NCI-H1092 (cell line): ENCODE data around the gene COL1A1.

Experiments used
- DNase-seq: peaks from one replicate; lab custom pipeline; 2025; lab: John Stamatoyannopoulos, UW

COL1A1 gene

DNA sequence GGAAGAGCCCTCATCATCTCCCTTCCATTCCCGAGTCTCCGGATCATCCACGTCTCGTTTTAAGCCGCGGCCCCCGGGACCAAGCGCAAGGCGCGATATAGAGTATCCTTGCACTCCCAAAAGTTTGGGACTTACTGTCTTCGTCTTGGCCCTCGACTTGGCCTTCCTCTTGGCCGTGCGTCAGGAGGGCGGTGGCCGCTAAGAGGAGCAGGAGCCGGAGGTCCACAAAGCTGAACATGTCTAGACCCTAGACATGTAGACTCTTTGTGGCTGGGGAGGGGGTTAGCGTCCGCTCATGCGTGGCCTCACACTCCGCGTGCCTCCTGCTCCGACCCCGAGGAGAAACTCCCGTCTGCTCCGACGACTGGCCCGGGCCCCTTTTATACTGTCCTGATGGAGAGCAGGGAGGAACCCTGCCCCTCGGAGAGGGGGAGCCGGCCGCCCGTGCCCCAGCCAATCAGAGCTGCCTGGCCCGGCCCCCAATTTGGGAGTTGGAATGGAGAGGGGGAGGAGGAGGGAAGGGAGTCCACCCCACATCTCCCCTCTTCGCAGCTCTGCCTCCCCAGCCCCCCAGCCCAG, at the start of gene COL1A1:
COL1A1 (minus strand) TSS at position 356 of the 579 bp plus-strand sequence; CDS start at position 238, 118 bp downstream.
- DNase-seq: no peak

DNA sequence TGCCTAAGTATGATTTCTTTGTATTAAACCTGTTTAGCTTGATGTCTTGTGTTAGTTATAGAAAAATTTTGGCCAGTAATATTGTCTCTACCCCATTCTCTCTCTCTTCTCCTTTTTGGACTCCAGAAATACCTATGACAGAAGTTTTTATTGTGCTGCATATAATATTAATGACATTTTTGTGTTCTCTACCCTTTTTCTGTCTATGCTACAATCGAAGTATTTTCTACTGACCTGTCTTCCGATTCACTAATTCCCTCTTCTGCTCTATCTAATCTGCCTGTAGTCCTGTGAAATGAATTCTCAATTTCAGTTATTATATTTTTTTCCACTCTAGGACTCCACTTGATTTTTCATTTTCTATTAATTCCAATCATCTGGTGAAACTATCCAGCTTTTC, 46.8 kb upstream of the COL1A1 start:
- no peak for DNase-seq

DNA sequence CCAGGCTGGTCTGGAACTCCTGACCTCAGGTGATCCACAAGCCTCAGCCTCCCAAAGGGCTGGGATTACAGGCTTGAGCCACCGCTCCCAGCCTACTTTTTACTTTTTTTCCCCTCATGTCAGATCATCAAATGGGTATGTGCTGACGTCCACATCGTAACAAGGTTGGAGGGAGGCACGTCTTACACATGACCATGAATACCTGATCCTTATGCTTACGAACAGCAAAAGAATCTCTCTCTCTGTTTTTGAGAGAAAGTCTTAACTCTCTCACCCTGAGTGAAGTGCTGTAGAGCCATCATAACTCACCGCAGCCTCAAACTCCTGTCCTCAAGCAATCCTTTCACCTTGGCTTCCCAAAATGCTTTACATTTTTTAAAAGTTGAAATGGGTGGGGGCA, 43.3 kb upstream of the COL1A1 start:
- DNase-seq: no peak

DNA sequence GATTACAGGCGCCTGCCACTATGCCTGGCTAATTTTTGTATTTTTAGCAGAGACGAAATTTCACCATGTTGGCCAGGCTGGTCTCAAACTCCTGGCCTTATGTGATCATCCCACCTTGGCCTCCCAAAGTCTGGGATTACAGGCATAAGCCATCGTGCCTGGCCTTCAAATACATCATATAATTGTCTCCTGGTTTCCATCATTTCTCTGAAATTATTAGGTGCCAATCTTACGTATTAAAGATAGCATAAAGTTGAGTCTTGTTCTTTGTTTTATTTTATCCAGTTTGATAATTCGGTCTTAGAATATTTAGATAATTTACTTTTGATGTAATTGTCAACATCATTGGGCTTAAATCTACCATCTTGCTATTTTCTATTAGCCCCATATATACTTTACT, 40.0 kb upstream of the COL1A1 start:
- DNase-seq: no peak

DNA sequence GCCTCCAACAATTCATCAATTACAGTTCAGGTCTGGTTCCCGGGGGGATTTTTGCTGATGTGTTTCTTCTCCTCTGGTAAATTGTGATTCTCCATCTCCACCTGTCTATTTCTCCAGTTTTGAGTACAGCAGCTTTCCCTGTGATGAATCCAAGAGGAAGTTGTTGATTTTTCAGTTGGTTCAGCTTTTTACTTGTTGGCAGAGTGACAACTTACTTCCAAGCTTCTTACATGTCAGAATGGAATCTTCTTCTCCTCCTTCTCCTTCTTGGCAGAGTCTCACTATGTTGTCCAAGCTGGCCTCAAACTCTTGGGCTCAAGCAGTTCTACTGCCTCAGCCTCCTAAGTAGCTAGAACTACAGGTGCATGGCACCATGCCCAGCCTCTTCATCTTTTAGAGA, 39.4 kb upstream of the COL1A1 start:
- no peak for DNase-seq

DNA sequence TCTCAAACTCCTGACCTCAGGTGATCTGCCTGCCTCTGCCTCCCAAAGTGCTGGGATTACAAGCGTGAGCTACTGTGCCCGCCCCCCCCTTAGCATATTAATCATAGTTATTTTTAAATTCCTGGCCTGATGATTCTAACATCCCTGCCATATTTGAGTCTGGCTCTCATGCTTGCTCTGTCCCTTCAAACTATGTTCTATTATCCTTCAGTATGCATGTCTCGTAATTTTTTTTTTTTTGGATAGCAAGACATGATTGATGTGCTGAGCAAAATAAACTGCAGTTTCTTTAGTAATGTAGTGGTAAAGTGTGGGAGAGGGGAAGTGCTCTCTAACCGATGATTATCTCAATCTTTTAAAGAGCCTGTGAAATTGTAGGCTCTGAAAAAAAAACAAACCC, 38.5 kb upstream of the COL1A1 start:
- DNase-seq: no peak

DNA sequence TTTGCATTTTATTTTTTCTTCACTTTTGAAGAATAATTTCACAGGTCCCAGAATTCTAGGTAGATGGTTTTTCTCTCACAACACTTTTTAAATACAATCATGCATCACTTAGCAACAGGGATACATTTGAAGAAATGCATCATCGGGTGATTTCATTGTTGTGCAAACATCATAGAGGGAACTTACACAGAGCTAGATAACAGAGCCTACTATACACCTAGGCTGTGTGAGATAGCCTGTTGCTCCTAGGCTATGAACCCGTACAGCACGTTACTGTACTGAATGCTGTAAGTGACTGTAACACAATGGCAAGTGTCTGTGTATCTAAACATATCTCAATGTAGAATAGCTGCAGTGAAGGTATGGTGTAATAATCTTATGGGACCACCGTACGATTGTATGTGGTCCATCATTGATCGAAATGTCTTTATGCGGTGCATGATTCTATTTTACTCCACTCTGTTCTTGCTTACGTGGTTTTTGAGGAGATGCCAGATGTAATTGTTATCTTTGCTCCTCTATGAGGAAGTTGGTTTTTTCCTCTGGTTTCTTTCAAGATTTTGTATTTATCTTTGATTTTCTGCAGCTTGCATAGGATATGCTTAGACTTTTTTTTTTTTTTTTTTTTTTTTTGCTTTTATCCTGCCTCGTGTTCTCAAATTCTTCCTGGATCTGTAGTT, 37.3 kb upstream of the COL1A1 start:
- DNase-seq: no peak

DNA sequence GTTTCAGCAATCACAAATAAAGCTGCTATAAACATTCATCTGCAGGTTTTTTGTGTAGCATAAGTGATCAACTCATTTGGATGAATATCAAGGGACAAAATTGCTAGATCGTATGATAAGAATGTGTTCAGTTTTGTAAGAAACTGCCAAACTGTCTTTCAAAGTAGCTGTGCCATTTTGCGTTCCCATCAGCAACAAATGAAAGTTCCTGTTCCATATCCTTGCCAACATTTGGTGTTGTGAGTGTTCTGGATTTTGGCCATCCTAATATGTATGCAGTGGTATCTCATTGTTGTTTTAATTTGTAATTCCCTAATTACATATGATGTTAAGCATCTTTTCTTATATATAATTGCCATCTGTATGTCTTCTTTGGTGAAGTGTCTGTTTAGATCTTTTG, 36.5 kb upstream of the COL1A1 start:
- no peak for DNase-seq

DNA sequence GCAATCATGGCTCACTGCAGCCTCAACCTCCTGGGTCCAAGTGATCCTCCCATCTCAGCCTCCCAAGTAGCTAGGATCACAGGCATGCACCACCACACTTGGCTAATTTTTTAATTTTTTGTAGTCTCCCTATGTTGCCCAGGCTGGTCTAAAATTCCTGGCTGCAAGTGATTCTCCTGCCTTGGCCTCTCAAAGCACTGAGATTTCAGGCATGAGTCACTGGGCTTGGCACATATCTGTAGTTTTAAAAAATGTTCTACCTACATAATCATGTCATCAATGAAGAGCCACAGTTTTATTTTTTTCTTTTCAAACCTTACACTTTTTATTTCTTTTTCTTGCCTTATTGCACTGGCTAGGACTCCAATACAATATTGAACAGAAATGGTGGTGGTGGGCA, 33.1 kb upstream of the COL1A1 start:
- no peak for DNase-seq

DNA sequence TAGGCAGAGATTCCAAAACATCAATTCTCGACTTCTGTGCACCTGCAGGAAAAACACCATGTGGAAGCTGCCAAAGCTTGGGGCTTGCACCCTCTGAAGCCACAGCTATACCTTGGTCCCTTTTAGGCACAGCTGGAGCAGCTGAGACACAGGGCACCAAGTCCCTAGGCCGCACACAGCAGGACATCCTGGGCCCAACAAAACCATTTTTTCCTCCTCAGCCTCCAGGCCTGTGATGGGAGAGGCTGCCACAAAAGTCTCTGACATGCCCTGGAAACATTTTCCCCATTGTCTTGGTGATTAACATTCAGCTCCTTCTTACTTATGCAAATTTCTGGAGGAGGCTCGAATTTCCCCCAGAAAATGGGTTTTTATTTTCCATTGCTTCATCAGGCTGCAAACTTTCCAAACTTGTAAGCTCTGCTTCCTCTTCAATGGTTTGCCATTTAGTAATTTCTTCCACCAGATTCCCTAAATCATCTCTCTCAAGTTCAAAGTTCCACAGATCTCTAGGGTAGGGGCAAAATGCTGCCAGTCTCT, 24.3 kb upstream of the COL1A1 start:
- no peak for DNase-seq

DNA sequence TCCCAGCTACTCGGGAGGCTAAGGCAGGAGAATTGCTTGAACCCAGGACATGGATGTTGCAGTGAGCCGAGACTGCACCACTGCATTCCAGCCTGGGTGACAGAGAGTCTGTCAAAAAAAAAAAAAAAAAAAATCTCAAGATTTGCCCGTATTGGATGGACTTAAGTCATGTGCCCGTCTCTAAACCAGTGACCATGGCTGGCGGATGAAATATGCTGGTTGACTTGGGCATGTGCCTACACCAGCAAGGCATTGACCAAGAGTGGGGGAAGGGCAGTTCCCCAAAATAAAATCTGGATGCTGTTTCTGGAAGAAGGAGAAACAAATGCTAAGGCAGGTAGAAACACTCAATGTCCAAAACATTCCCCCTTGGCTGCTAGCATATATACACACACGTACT, 21.5 kb upstream of the COL1A1 start:
- no peak for DNase-seq

DNA sequence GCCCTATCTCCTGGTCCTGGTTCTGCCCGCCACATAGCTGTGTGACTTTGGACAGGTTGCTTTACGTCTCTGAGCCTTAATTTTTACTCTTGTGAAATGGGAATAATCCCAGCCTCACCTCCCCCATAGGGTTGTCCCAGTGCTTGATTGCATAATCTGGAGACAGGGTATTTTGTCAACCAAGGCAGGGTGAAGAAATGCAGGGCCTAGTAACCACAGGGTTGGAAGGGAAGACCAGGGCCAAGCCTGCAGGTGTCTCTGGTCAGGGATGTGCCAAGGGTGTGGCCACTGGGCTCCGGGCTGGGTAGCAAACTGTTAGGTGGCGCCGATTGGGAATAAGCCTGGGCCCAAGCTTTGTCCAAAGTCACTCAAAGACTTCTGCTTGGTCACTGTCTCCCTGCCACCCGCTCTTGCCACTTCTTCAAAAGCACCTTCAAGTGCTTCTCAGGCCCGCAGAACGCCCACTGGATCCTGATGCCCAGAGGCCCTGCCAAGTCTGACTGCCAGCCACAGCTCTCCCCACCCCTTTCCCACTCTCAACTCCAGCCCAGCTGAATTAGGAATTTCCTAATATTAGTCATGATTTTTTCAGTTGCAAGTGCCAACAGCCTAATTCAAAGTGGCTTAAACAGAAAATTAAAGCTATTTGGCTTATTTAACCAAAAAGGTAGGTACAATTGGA, 20.6 kb upstream of the COL1A1 start:
- no peak for DNase-seq

DNA sequence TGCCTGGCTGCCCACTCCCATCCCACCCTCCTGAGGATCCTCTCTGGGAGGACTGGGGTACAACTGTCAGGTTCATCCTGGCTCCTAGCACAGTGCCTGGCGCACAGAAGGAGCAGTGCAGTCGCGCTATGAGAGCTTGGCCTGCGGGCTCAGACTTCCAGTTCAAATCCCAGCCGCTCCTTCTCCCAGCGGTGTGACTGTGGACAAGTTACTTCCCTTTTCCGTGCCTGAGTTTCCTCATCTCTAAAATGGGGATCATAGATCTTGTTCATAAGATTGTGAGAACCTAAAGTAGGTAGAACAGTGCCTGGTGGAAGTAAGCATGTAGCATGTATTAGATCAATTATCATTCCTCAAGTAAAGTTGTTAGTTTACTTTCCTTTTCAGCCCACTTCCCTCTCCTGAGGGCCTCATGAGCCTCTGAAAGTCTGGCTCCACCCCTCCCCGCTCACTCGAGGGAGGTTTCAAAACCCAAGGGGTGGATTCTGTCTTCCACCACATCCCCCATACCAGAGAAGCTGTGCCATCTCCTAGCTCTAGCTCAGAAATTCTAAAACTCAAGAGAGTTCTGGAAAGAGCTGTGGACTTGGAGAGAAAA, 19.9 kb upstream of the COL1A1 start:
- DNase-seq: no peak

DNA sequence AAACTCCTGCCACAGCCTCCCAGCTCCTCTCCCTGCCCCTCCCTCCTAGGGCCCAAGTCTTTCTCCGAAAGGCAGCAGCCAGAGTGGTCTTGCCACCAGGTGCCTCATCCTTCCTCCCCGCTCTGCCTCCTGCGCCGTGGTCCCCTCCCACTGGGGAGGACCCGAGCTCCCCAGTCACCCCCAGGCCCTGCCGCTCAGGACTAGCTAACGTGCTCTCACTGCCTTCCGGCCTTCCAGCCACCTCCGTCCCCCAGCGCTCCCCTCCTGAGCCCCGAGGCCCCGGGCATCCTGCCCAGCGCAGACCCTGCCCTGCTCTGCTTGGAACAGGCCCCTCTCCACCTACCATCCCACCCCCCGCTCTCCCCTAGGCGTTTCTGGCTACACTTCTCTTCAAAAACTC, 19.4 kb upstream of the COL1A1 start:
- DNase-seq: no peak

DNA sequence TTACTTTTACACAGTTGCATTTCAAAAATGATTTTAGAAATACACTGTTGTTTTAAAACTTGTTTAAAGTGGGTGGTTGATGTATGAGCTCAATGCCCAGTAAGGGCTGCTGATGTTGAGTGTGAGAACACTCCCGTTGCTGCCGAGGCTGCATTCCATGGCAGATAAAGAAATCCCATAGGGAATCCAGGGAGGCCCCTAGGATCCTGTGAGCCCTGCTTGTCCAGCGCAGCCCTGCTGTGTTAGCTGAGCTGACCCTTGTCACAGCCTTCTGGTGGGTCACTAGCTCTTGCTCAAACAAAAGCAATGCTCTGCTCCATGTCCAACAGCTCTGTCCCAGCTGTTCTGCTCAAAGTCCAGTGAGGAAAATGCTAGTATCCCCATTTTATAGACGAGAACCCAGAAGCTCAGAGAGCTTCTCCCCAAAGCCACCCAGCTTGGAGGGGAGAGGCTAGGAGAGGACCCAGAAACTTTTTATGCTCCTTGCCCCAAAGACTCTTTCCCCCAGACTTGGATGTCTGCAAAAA, 18.6 kb upstream of the COL1A1 start:
- no peak for DNase-seq

DNA sequence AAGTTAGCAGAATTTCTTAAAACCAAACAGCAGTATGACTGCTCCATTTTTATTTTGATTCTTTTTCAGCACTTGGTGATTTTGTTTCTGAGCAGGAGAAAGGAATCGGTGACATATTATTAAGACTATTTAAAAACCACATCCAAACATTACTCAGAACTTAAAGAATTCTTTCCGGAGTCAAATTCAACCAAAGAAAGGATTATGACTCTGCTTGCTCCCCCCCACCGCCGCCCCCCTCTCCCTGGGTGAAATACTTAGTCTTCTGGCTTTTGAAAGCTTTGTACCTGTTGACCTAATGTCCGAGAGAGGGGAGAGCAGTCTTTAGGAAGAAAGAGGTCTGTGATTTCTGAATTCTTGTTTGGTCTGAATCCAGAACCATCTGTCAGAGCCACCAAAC, 17.9 kb upstream of the COL1A1 start:
- no peak for DNase-seq

DNA sequence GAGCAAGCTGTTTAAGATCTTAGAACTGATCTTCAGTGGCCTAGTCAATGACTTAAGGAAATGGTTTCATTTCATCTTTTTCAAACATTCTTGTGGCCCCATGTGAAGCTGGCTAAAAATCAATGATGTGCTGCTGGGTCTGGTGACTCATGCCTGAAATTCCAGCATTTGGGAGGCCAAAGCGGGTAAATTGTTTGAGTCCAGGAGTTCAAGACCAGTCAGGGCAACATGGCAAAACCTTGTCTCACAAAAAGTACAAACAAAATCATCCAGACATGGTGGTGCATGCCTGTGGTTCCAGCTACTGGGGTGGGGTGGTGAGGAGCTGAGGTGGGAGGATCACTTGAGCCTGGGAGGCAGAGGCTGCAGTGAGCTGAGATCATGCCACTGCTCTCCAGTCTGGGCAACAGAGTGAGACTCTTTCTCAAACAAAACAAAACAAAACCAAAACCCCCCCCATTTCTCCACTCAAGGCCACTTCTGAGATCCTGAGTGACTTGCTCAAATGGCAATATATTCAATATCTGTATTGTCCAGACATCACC, 17.4 kb upstream of the COL1A1 start:
- no peak for DNase-seq

DNA sequence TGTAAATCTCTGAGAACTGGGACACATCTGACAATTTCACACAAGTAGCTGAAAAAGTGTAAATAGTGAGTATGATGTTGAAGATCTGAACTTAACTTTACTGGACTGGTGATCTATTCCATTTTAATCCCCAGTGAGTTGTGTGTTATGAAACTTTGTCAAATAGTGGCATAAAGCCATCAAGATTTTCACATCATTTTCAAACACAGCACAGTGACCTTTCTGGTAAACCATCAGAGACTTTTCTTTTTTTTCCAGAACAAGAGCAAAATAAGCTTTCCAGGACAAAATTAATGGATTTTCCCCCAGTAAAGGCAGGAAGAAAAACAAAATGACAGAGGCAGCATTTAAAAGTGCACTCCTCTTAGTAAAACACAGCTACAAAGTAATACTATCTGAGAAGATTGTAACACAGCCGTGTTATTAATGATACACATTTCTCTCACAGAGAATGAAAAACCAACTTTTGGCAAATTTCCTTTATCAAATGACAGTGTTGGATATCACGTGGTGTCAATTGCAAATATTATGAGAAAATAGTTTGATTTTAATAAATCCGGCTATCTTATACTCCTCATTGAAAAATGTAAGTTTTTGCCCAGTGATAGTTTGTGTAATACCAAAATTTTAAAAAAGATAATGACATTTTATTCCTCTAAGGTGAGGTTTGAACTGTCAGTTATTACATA, 16.8 kb upstream of the COL1A1 start:
- no peak for DNase-seq

DNA sequence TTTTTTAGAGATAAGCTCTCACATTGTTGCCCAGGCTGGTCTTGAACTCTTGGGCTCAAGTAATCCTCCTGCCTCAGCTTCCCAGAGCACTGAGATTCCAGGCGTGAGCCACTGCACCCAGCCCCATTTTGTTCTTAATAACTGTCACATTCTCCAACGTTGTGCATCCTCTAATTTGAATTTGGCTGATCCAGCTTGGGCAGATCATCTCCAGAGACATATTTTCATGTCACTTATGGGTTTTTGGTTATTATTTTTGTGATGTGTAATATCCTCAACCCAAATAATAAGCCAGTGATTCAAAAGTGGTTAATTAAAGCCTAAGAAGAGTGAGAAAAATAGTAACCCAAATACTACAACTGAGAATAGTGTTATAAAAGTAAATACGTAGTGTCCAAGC, 16.2 kb upstream of the COL1A1 start:
- DNase-seq: no peak

DNA sequence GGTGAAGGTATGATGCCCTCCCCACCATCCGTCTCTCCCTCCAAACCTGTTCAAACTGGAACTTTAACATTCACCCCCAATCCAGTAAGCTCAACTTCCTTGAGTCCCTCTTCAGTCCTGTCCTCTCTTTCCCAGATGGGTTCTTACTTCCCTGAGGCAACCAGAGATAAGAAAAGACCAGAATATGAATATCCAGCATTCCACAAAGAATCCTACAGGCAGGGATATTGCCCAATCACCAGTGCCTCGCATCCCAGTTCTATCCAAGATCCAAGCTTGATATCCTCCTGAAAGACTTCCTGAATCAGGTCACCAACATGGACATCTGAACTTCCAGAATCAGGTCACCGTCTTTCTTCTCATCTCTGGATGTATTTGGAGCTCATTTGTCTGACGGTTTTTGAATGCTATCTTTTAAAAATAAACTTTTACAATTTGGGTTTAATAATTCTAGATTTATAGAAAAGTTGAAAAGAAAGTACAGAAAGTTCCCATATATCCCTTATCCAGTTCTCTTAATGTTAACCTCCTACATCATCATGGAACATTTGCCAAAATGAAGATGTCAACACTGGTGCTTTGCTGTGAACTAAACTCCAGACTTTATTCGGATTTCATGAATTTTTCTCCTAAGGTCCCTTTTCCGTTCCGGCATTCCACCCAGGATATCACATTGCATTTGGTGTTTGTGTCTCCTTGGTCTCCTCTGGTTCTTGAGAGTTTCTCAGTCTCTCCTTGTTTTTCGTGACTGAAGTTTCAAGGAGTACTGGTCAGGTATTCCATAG, 13.7 kb upstream of the COL1A1 start:
- no peak for DNase-seq
